Measurements from ENCODE around the gene PRR16. TPM values are rescaled to one million over a fixed set of nuclear protein-coding genes. Genes with fewer than 3 reads are reported as not detected.
A peak's percentile ranks its signal among the peaks of the same experiment; 100 is the strongest.

PRR16 gene
- total RNA-seq, 1 donor from 2014 or later = 17.2 TPM

GRCh38 chr5:120463006-120463680 lies 957 bp upstream of the PRR16 start:
- DNase-seq (ENCODE audit: low read depth) = no peak

GRCh38 chr5:120464627-120465435 lies 731 bp downstream of the PRR16 start:
- DNase-seq (ENCODE audit: low read depth) = peak; percentile 70

GRCh38 chr5:120465436-120465961 lies 1.4 kb downstream of the PRR16 start:
- peak; percentile 64 for DNase-seq (ENCODE audit: low read depth)

- DNase-seq (ENCODE audit: low read depth) = no peak
These were observed 2.4 kb downstream of the PRR16 start for GRCh38 chr5:120466341-120467006.

- DNase-seq (ENCODE audit: low read depth) = no peak
These were observed 7.9 kb downstream of the PRR16 start for GRCh38 chr5:120471971-120472370.

GRCh38 chr5:120472911-120473310 lies 8.8 kb downstream of the PRR16 start:
- DNase-seq (ENCODE audit: low read depth) = no peak

- DNase-seq (ENCODE audit: low read depth) = no peak
These were observed 9.2 kb downstream of the PRR16 start for GRCh38 chr5:120473332-120473731.

- DNase-seq (ENCODE audit: low read depth) = no peak
These were observed 12.0 kb downstream of the PRR16 start for GRCh38 chr5:120476063-120476462.

- peak; percentile 82 for DNase-seq (ENCODE audit: low read depth)
These were observed 15.0 kb downstream of the PRR16 start for GRCh38 chr5:120479066-120479465.

GRCh38 chr5:120499876-120500563 lies 35.9 kb downstream of the PRR16 start:
- DNase-seq (ENCODE audit: low read depth) = no peak

GRCh38 chr5:120502531-120502930 lies 38.4 kb downstream of the PRR16 start:
- no peak for DNase-seq (ENCODE audit: low read depth)

- DNase-seq (ENCODE audit: low read depth) = no peak
These were observed 39.2 kb downstream of the PRR16 start for GRCh38 chr5:120503341-120503740.

GRCh38 chr5:120504057-120504456 lies 40.0 kb downstream of the PRR16 start:
- DNase-seq (ENCODE audit: low read depth) = peak; percentile 9

- DNase-seq (ENCODE audit: low read depth) = no peak
These were observed 43.1 kb downstream of the PRR16 start for GRCh38 chr5:120507197-120507596.

- no peak for DNase-seq (ENCODE audit: low read depth)
These were observed 43.8 kb downstream of the PRR16 start for GRCh38 chr5:120507800-120508463.

GRCh38 chr5:120509053-120509452 lies 45.0 kb downstream of the PRR16 start:
- no peak for DNase-seq (ENCODE audit: low read depth)

GRCh38 chr5:120510098-120510637 lies 46.1 kb downstream of the PRR16 start:
- no peak for DNase-seq (ENCODE audit: low read depth)

GRCh38 chr5:120510994-120511686 lies 47.0 kb downstream of the PRR16 start:
- no peak for DNase-seq (ENCODE audit: low read depth)

- DNase-seq (ENCODE audit: low read depth) = no peak
These were observed 48.0 kb downstream of the PRR16 start for GRCh38 chr5:120512068-120512467.
